Astrocyte (in vitro differentiated cells and primary cell): ENCODE results near the gene REG3G.

Source experiments
- EZH2 ChIP-seq: IDR thresholded peaks from 2 replicates; pipeline ENCODE4 v1.6.1; 2012; ENCODE audit warnings: mild to moderate bottlenecking, low read length, inconsistent platforms; ENCODE audit not compliant: insufficient read depth
- TF ChIP-seq, protein P1 (sequence below): IDR thresholded peaks from 2 replicates; pipeline ENCODE4 v1.5.1; 2011; ENCODE audit warnings: low read depth, mild to moderate bottlenecking, inconsistent platforms, low read length, moderate library complexity; ENCODE audit not compliant: insufficient read depth

DNA sequence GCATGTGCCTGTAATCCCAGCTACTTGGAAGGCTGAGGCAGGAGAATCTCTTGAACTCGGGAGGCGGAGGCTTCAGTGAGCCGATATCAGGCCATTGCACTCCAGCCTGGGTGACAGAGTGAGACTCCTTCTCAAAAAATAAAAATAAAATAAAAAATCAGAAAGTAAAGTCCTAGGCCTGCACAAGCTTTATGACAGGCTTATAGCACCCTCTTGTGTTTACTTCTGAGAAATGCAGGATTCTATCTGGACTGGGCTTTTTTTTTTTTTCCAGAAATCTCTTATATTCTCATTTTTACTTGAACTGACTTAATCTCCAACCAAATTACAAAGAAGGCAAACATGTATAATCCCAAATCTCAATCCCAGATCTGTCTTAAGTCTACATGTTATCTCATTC is 26.1 kb upstream of the REG3G start:
- TF ChIP-seq, protein P1, sequence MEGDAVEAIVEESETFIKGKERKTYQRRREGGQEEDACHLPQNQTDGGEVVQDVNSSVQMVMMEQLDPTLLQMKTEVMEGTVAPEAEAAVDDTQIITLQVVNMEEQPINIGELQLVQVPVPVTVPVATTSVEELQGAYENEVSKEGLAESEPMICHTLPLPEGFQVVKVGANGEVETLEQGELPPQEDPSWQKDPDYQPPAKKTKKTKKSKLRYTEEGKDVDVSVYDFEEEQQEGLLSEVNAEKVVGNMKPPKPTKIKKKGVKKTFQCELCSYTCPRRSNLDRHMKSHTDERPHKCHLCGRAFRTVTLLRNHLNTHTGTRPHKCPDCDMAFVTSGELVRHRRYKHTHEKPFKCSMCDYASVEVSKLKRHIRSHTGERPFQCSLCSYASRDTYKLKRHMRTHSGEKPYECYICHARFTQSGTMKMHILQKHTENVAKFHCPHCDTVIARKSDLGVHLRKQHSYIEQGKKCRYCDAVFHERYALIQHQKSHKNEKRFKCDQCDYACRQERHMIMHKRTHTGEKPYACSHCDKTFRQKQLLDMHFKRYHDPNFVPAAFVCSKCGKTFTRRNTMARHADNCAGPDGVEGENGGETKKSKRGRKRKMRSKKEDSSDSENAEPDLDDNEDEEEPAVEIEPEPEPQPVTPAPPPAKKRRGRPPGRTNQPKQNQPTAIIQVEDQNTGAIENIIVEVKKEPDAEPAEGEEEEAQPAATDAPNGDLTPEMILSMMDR, result peak; percentile 32
- no peak for TF ChIP-seq EZH2
